HEK293 (cell line): ENCODE data around the gene HSD3B2.

ENCODE experiments used
- OVOL3 ChIP-seq: fragments of 450-650 bp; formaldehyde crosslinking; IDR thresholded peaks from 2 replicates; pipeline ENCODE4 v1.5.1; 2016; ENCODE audit warnings: missing biosample characterization, missing genetic modification characterization
- ZNF121 ChIP-seq: fragments of 450-650 bp; formaldehyde crosslinking; IDR thresholded peaks from 2 replicates; pipeline ENCODE4 v1.5.1; 2016; ENCODE audit warnings: missing biosample characterization, missing genetic modification characterization
- ZNF530 ChIP-seq: fragments of 450-650 bp; formaldehyde crosslinking; IDR thresholded peaks from 2 replicates; pipeline ENCODE4 v1.5.1; 2016; ENCODE audit warnings: low read depth, missing biosample characterization, missing genetic modification characterization
- ZNF629 ChIP-seq: fragments of 450-650 bp; formaldehyde crosslinking; IDR thresholded peaks from 2 replicates; pipeline ENCODE4 v1.5.1; 2017; ENCODE audit warnings: missing biosample characterization, missing genetic modification characterization
- ZNF777 ChIP-seq: fragments of 450-650 bp; formaldehyde crosslinking; IDR thresholded peaks from 2 replicates; pipeline ENCODE4 v1.5.1; 2017; ENCODE audit warnings: missing biosample characterization, missing genetic modification characterization, borderline replicate concordance
- TF ChIP-seq, protein P1 (sequence below): fragments of 450-650 bp; formaldehyde crosslinking; IDR thresholded peaks from 2 replicates; pipeline ENCODE4 v1.5.1; 2016; ENCODE audit warnings: missing biosample characterization, missing genetic modification characterization
- TF ChIP-seq, protein P2 (sequence below): fragments of 450-650 bp; formaldehyde crosslinking; IDR thresholded peaks from 2 replicates; pipeline ENCODE4 v1.5.1; 2016; ENCODE audit warnings: missing biosample characterization, missing genetic modification characterization
- TF ChIP-seq, protein P3 (sequence below): fragments of 450-650 bp; formaldehyde crosslinking; IDR thresholded peaks from 2 replicates; pipeline ENCODE4 v1.5.1; 2016; ENCODE audit warnings: missing biosample characterization, missing genetic modification characterization
- TF ChIP-seq, protein P4 (sequence below): fragments of 450-650 bp; formaldehyde crosslinking; IDR thresholded peaks from 2 replicates; pipeline ENCODE4 v1.5.1; 2017; ENCODE audit warnings: missing biosample characterization, missing genetic modification characterization

DNA sequence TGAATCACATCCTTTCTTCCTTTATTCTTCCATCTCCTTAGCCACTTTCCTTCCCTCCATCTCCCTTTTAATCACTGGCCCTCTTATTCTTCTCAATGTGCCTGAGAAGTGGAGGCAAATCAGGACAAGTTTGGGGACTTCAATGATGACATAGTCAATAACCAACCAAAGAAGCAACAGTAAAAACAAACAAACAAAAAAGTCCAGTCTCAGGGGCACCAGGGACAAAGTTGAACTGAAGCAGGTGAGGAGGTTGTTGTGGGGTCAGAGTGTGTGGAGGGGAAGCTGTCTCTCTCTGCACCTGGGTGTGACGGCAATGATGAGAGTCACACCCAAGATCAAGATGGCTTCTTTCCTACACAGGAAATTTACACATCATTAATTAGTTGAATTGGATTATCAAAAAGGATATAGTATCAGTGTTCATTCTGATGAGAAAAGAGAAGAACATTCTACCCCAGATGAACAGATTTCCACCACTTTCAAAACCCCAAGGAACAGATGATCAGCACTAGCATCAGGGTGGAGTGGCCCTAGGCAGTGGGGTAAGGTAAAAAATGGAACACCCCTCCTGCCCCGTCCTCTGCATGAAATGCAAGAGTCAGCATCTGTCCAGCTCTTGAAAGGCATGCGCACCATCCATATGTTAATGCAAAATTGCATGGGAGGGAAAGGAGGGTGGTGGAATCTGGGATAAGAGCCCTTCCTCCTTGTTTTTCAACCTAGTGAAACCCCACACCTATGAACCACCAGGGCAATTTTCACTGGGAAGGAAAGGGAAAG, 32.6 kb downstream of the HSD3B2 start:
- TF ChIP-seq, protein P1, sequence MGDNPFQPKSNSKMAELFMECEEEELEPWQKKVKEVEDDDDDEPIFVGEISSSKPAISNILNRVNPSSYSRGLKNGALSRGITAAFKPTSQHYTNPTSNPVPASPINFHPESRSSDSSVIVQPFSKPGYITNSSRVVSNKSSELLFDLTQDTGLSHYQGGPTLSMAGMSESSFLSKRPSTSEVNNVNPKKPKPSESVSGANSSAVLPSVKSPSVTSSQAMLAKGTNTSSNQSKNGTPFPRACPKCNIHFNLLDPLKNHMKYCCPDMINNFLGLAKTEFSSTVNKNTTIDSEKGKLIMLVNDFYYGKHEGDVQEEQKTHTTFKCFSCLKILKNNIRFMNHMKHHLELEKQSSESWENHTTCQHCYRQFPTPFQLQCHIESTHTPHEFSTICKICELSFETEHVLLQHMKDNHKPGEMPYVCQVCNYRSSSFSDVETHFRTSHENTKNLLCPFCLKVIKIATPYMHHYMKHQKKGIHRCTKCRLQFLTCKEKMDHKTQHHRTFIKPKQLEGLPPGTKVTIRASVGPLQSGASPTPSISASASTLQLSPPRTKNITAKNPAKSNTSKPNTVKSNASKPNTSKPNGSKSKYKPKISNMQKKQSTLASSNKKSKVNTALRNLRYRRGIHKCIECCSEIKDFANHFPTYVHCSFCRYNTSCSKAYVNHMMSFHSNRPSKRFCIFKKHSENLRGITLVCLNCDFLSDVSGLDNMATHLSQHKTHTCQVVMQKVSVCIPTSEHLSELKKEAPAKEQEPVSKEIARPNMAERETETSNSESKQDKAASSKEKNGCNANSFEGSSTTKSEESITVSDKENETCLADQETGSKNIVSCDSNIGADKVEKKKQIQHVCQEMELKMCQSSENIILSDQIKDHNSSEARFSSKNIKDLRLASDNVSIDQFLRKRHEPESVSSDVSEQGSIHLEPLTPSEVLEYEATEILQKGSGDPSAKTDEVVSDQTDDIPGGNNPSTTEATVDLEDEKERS (tag by site-specific recombination), result no peak
- TF ChIP-seq, protein P2, sequence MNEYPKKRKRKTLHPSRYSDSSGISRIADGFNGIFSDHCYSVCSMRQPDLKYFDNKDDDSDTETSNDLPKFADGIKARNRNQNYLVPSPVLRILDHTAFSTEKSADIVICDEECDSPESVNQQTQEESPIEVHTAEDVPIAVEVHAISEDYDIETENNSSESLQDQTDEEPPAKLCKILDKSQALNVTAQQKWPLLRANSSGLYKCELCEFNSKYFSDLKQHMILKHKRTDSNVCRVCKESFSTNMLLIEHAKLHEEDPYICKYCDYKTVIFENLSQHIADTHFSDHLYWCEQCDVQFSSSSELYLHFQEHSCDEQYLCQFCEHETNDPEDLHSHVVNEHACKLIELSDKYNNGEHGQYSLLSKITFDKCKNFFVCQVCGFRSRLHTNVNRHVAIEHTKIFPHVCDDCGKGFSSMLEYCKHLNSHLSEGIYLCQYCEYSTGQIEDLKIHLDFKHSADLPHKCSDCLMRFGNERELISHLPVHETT, result no peak
- TF ChIP-seq, protein P3, sequence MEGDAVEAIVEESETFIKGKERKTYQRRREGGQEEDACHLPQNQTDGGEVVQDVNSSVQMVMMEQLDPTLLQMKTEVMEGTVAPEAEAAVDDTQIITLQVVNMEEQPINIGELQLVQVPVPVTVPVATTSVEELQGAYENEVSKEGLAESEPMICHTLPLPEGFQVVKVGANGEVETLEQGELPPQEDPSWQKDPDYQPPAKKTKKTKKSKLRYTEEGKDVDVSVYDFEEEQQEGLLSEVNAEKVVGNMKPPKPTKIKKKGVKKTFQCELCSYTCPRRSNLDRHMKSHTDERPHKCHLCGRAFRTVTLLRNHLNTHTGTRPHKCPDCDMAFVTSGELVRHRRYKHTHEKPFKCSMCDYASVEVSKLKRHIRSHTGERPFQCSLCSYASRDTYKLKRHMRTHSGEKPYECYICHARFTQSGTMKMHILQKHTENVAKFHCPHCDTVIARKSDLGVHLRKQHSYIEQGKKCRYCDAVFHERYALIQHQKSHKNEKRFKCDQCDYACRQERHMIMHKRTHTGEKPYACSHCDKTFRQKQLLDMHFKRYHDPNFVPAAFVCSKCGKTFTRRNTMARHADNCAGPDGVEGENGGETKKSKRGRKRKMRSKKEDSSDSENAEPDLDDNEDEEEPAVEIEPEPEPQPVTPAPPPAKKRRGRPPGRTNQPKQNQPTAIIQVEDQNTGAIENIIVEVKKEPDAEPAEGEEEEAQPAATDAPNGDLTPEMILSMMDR (tag by site-specific recombination), result no peak
- TF ChIP-seq ZNF121 (no peak), OVOL3 (tag by site-specific recombination) (no peak), ZNF777 (tag by site-specific recombination) (no peak), ZNF629 (tag by site-specific recombination) (no peak), ZNF530 (tag by site-specific recombination) (no peak)
- TF ChIP-seq, protein P4, sequence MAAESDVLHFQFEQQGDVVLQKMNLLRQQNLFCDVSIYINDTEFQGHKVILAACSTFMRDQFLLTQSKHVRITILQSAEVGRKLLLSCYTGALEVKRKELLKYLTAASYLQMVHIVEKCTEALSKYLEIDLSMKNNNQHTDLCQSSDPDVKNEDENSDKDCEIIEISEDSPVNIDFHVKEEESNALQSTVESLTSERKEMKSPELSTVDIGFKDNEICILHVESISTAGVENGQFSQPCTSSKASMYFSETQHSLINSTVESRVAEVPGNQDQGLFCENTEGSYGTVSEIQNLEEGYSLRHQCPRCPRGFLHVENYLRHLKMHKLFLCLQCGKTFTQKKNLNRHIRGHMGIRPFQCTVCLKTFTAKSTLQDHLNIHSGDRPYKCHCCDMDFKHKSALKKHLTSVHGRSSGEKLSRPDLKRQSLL (tag by site-specific recombination), result no peak
